HEK293T (cell line): ENCODE measurements around the gene BTBD17.
"Not testable (repeated sequence)": the region's sequence is repeated elsewhere in the genome, so short reads cannot be mapped to it uniquely, and the experiment has no call there.

ENCODE experiments used
- CTCF ChIA-PET: fragments of 350-600 bp; formaldehyde crosslinking; extraction: SDS; loops from one replicate; lab custom pipeline; 2021; ENCODE audit warnings: antibody characterized with exemption, inconsistent platforms; lab: Yijun Ruan, JAX
- POLR2A ChIA-PET: fragments of 350-600 bp; formaldehyde crosslinking; extraction: SDS; loops from one replicate; lab custom pipeline; 2020; ENCODE audit warnings: antibody characterized with exemption, inconsistent platforms; lab: Yijun Ruan, JAX
- DNase-seq: peaks from one replicate; pipeline ENCODE4 v3.0.0; 2012; ENCODE audit warnings: mixed read lengths; ENCODE audit errors: extremely low spot score
- ARNT ChIP-seq: fragments of 450-650 bp; IDR thresholded peaks from 2 replicates; pipeline ENCODE4 v1.6.1; 2017; ENCODE audit warnings: mild to moderate bottlenecking
- BHLHE40 ChIP-seq: fragments of 450-650 bp; IDR thresholded peaks from 2 replicates; pipeline ENCODE4 v1.6.1; 2016; ENCODE audit warnings: mild to moderate bottlenecking, moderate library complexity, borderline replicate concordance
- CTBP1 ChIP-seq: fragments of 450-650 bp; IDR thresholded peaks from 2 replicates; pipeline ENCODE4 v1.6.1; 2016; ENCODE audit warnings: borderline replicate concordance
- ELF4 ChIP-seq: fragments of 450-650 bp; IDR thresholded peaks from 2 replicates; pipeline ENCODE4 v1.6.1; 2017; ENCODE audit warnings: antibody characterized with exemption
- FOXA1 ChIP-seq: fragments of 450-650 bp; IDR thresholded peaks from 2 replicates; pipeline ENCODE4 v1.6.1; 2016; ENCODE audit warnings: mild to moderate bottlenecking
- FOXK2 ChIP-seq: fragments of 450-650 bp; IDR thresholded peaks from 2 replicates; pipeline ENCODE4 v1.6.1; 2016; ENCODE audit warnings: mild to moderate bottlenecking
- FOXM1 ChIP-seq: fragments of 450-650 bp; IDR thresholded peaks from 2 replicates; pipeline ENCODE4 v1.6.1; 2017; ENCODE audit warnings: mild to moderate bottlenecking, borderline replicate concordance
- HDGF ChIP-seq: fragments of 450-650 bp; IDR thresholded peaks from 2 replicates; pipeline ENCODE4 v1.6.1; 2017; ENCODE audit warnings: antibody characterized with exemption, borderline replicate concordance
- L3MBTL2 ChIP-seq: fragments of 450-650 bp; conservative IDR thresholded peaks from 2 replicates; pipeline ENCODE4 v1.6.1; 2016; ENCODE audit warnings: mild to moderate bottlenecking
- LEF1 ChIP-seq: fragments of 450-650 bp; IDR thresholded peaks from 2 replicates; pipeline ENCODE4 v1.6.1; 2017; ENCODE audit warnings: mild to moderate bottlenecking, borderline replicate concordance
- NFRKB ChIP-seq: fragments of 450-650 bp; IDR thresholded peaks from 2 replicates; pipeline ENCODE4 v1.6.1; 2016; ENCODE audit warnings: mild to moderate bottlenecking, moderate library complexity
- SP1 ChIP-seq: fragments of 450-650 bp; IDR thresholded peaks from 2 replicates; pipeline ENCODE4 v1.6.1; 2017
- SUZ12 ChIP-seq: fragments of 450-650 bp; IDR thresholded peaks from 2 replicates; pipeline ENCODE4 v1.6.1; 2016; ENCODE audit warnings: mild to moderate bottlenecking
- TARDBP ChIP-seq: fragments of 450-650 bp; IDR thresholded peaks from 2 replicates; pipeline ENCODE4 v1.6.1; 2016
- ZNF384 ChIP-seq: fragments of 450-650 bp; IDR thresholded peaks from 2 replicates; pipeline ENCODE4 v1.6.1; 2016
- TF ChIP-seq, protein P1 (sequence below): fragments of 450-650 bp; IDR thresholded peaks from 2 replicates; pipeline ENCODE4 v1.6.1; 2016

Gene BTBD17, protein sequence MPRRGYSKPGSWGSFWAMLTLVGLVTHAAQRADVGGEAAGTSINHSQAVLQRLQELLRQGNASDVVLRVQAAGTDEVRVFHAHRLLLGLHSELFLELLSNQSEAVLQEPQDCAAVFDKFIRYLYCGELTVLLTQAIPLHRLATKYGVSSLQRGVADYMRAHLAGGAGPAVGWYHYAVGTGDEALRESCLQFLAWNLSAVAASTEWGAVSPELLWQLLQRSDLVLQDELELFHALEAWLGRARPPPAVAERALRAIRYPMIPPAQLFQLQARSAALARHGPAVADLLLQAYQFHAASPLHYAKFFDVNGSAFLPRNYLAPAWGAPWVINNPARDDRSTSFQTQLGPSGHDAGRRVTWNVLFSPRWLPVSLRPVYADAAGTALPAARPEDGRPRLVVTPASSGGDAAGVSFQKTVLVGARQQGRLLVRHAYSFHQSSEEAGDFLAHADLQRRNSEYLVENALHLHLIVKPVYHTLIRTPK

DNA sequence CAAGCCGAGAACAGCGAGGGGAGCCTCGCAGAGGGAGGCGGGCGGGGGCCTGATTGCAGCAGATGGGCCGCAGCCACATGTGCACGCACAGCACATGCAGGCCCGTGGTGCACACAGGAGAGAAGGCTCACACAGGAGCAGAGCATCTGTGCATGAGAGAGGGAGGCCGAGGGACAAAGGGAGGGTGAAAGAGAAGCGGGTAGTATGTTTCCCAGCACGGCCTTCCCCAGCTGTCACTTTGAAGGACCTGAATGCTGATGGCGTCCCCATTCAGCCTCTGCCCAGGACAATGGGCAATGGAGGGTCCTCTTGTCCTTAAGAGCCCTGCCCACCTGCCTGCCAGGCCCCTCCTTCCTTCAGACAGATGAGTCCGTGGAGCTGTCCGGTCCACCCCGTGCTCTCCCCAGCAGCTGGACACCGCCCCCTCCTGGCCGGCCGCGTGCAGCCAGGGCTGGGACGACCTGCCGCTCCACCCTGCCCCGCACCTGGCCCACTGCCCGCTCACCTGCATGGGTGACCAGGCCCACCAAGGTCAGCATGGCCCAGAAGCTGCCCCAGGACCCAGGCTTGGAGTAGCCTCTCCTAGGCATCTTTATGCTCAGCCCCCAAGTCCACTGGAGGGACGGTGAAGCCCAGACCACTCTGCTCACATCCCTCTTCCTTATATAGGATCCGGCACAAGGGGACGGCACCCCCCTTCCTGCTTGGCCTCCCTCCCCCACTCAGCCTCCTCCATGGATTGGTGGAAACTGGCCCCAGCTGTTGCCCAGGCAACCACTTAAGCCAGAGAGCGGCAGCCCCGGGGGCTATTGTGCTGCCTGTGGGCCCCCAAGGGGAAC is at the start of gene BTBD17:
Gene BTBD17 (minus strand): TSS at position 639 of the 839 bp plus-strand sequence. CDS start 49 bp downstream, at position 590.
- TF ChIP-seq CTBP1 (no peak), ZNF384 (no peak), TARDBP (no peak), SUZ12 (no peak), NFRKB (no peak), LEF1 (no peak), HDGF (no peak), FOXM1 (no peak), SP1 (no peak), ARNT (no peak), ELF4 (no peak), BHLHE40 (no peak), FOXA1 (no peak), FOXK2 (no peak), L3MBTL2 (no peak)
- TF ChIP-seq, protein P1, sequence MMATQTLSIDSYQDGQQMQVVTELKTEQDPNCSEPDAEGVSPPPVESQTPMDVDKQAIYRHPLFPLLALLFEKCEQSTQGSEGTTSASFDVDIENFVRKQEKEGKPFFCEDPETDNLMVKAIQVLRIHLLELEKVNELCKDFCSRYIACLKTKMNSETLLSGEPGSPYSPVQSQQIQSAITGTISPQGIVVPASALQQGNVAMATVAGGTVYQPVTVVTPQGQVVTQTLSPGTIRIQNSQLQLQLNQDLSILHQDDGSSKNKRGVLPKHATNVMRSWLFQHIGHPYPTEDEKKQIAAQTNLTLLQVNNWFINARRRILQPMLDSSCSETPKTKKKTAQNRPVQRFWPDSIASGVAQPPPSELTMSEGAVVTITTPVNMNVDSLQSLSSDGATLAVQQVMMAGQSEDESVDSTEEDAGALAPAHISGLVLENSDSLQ: no peak
- CTCF ChIA-PET: interaction anchor here (0.5 to 2.2 kb wide), 11 partner anchors 10 to 1522 kb away, joined by 3 to 10 read pairs (median 3); no protein-coding TSS in a partner anchor
- peak; percentile 77 for DNase-seq
- POLR2A ChIA-PET: no interaction called here

DNA sequence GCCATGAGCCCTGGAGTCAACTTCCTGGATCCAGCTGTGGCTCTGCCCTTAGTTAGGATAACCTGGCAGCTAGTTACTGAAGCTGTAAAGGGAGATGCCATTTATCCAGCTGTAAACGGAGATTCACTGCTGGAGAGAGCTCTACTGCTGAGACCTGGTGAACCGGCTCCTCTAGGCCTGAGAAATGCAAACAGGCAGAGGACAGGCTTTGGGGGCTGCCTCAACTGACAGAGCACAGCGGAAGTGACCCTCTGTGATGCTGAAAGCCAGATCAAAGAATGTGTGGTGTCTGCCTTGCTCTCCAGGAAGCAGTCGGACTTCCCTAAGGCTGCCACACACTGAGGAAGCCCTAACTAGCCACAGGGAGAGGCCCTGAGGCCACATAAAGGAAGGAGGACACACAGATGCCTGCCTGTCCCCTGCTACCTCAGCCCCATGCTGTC is 48.4 kb upstream of the BTBD17 start:
- ChIA-PET CTCF (interaction anchor here (0.6 kb wide), 1 partner anchor 17 kb away, joined by 3 read pairs; no protein-coding TSS in a partner anchor), POLR2A (no interaction called here)

DNA sequence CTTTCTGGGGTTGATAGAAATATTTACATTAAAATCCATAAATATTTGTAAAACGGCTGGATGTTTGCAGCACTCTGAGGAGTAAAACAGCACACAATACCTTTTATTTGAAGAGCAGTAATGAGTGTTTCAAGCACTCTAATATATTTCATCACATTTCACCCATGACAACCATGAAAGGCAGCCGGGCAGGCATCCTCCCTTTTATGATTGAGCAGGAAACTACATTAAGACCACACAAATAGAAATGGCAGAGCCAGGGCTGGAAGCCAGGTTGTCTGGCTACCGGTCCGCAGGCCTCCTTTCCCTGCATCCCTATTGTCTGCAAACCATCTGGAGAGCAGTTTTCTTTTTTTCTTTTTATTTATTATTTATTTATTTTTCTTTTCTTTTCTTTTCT is 47.1 kb upstream of the BTBD17 start:
- POLR2A ChIA-PET: no interaction called here
- CTCF ChIA-PET: interaction anchor here (1.2 kb wide), 1 partner anchor 48 kb away, joined by 4 read pairs; no protein-coding TSS in a partner anchor
- DNase-seq: no peak
- no peak for TF ChIP-seq FOXA1

More for the DNA sequence above, 48.4 kb upstream of the BTBD17 start:
- DNase-seq: no peak
- TF ChIP-seq SP1 (no peak), ZNF384 (no peak)

DNA sequence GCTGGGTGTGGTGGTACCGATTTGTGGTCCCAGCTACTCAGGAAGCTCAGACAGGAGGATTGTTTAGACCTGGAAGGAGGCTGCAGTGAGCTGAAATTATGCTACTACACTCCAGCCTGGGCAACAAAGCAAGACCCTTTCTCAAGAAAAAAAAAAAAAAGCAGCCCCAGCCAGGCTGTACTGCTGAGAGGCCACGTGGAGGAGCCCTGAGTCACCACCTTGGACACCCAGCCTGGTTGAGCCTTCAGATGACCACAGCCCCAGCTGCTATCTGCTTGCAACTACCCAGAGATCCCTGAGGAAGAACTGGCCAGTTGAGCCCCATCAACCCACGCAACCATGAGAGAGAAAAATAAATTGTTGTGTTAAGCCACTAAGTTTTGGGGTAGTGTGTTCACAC is 46.6 kb upstream of the BTBD17 start:
- DNase-seq: peak; percentile 23
- POLR2A ChIA-PET: no interaction called here
- CTCF ChIA-PET: interaction anchor here (1.2 kb wide), 1 partner anchor 49 kb away, joined by 4 read pairs; no protein-coding TSS in a partner anchor
- TF ChIP-seq LEF1 (no peak), ZNF384 (peak; percentile 89)

DNA sequence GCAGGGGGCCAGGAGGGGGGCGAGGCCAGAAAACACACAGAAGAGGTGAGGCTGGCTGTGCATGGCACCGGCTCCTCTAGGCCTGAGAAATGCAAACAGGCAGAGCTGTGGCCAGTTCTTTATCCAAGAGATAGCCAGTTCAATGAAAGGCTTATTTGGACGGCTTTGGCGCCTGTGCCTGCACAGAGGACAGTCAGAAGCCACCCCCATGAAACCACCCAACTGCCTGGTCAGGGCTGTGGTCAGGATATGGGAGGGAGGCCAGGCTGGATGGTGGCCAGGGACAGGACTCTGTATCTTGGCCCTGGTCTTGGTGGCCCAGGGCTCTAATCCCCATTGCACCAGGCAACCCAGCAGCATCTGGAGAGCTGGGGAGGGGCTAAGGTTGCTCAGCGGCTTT is 45.7 kb upstream of the BTBD17 start:
- POLR2A ChIA-PET: no interaction called here
- no peak for DNase-seq
- CTCF ChIA-PET: no interaction called here
- no peak for TF ChIP-seq FOXM1
- TF ChIP-seq NFRKB: no peak
- no peak for TF ChIP-seq BHLHE40
- TF ChIP-seq TARDBP: no peak
- TF ChIP-seq ARNT: no peak
- no peak for TF ChIP-seq ZNF384
- TF ChIP-seq HDGF: no peak
- TF ChIP-seq SP1: no peak
- no peak for TF ChIP-seq FOXK2
- no peak for TF ChIP-seq CTBP1
- TF ChIP-seq LEF1: no peak
- TF ChIP-seq, protein P1: no peak
- TF ChIP-seq FOXA1: no peak
- no peak for TF ChIP-seq SUZ12
- TF ChIP-seq ELF4: no peak

DNA sequence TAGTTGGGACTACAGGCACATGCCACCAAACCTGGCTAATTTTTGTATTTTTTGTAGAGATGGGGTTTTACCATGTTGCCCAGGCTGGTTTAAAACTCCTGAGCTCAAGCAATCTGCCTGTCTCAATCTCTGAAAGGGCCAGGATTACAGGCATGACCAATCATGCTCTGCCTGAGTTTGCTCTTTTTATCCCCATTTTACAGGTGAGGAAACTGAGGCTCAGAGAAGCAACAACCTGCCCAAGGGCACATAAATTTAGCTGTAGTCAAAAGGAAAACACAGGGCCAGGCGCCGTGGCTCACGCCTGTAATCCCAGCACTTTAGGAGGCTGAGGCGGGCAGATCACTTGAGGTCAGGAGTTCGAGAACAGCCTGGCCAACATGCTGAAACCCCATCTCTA is 43.6 kb upstream of the BTBD17 start:
- POLR2A ChIA-PET, CTCF ChIA-PET, DNase-seq: not testable (repeated sequence)

DNA sequence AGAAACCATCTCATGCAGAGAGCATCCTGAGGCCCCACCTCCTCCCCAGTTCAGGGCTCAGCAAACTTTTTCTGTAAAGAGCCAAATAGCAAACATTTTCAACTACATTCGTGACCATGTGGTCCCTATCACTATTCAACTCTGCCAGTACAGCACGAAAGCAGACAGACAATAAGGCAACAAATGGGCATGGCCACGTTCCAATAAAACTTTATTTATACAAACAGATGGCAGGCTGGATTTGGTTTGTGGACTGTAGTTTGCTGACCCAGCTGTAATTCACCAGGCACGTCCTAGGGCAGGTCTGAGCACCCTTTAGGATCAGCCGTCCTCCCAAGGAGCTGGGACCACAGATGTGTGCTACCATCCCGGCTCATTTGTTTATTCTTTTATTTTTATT is 43.1 kb upstream of the BTBD17 start:
- ChIA-PET CTCF (interaction anchor here (1.9 kb wide), 1 partner anchor 52 kb away, joined by 6 read pairs; no protein-coding TSS in a partner anchor), POLR2A (interaction anchor here (1.2 kb wide), 1 partner anchor 26 kb away, joined by 3 read pairs; no protein-coding TSS in a partner anchor)
- no peak for DNase-seq
- TF ChIP-seq ELF4: no peak
- TF ChIP-seq HDGF: no peak
- TF ChIP-seq FOXA1: no peak
- TF ChIP-seq ARNT: no peak
- no peak for TF ChIP-seq FOXM1
- no peak for TF ChIP-seq SUZ12
- no peak for TF ChIP-seq FOXK2
- no peak for TF ChIP-seq L3MBTL2
- TF ChIP-seq TARDBP: no peak
- TF ChIP-seq CTBP1: no peak
- TF ChIP-seq, protein P1: no peak
- no peak for TF ChIP-seq NFRKB
- TF ChIP-seq SP1: no peak
- no peak for TF ChIP-seq LEF1
- TF ChIP-seq ZNF384: no peak
- TF ChIP-seq BHLHE40: no peak
